T47D (cell line): ENCODE measurements around the gene UBE2D1.
A peak's percentile ranks its signal among the peaks of the same experiment; 100 is the strongest.
"Not testable (repeated sequence)": the region's sequence is repeated elsewhere in the genome, so short reads cannot be mapped to it uniquely, and the experiment has no call there.

ENCODE experiments used
- DNase-seq, 2 experiments: peaks; one replicate each; pipeline versions ENCODE4 v3.0.0 to v3.0.0-alpha.2; 2011 to 2012; ENCODE audit warnings: low read depth in 1 of 2, low spot score in 1 of 2
- JUND ChIP-seq: IDR thresholded peaks from 2 replicates; pipeline ENCODE4 v1.6.1; 2012; ENCODE audit warnings: low read depth
- in situ Hi-C: cut with HindIII; loops from 2 replicates; pipeline ENCODE4 v1.10.0; 2016; ENCODE audit warnings: low sequenced_read_pairs, low pct_unique_long_range_greater_than_20kb

UBE2D1 gene

DNA sequence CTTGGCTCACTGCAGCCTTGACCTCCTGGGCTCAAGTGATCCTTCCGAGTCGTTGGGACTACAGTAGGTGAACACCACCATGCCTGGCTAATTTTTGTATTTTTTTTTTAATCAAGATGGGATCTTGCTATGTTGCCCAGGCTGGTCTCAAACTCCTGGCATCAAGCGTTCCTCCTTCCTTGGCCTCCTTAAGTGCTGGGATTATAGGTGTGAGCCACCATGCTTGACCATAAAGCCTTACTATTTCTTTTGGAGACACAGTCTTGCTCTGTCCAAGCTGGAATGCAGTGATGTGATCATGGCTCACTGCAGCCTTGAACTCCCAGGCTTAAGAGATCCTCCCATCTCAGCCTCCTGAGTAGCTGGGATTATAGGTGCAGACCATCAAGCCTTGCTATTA lies 63.0 kb downstream of the UBE2D1 start:
- no peak for TF ChIP-seq JUND
- no peak for DNase-seq
- in situ Hi-C loops: no loop called here

DNA sequence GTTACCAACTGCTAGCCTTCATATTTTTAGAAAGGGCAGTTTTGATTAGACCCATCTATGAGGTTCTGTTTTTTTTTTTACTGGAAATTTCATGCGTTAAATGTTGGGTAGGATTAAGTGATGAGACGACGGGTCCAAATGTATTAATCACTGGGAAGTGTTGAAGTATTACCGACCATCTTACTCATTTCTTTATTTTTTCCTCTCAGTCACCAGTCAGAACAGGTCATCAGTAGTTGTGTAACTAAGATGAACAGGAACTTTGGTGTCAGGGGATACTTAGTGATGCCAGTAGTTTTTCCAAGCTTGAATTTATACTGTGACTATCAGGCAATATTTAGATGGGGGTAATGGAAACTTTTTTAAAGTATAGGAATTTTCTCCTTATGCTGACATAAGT lies 64.6 kb downstream of the UBE2D1 start:
- no peak for DNase-seq
- in situ Hi-C loops: no loop called here

DNA sequence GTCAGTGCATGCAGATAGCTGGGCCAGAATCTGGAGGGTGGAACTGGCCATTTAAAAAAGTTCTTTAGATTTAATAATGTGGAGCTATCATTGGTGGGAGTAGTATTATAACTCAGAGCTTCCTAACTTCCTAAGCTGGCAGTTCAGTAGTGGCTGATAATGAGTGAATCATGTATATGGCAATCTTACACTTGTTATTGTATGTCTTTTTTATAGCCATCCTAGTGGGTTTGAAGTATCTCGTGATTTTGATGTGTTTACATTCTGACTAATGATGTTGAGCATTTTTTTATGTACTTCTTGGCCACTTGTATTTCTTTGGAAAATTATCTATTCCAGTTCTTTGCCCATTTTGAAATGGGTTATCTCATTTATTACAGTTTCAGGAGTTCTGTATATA lies 65.8 kb downstream of the UBE2D1 start:
- in situ Hi-C loops: no loop called here
- TF ChIP-seq JUND: no peak
- no peak for DNase-seq

More for the DNA sequence above, 64.6 kb downstream of the UBE2D1 start:
- TF ChIP-seq JUND: no peak

DNA sequence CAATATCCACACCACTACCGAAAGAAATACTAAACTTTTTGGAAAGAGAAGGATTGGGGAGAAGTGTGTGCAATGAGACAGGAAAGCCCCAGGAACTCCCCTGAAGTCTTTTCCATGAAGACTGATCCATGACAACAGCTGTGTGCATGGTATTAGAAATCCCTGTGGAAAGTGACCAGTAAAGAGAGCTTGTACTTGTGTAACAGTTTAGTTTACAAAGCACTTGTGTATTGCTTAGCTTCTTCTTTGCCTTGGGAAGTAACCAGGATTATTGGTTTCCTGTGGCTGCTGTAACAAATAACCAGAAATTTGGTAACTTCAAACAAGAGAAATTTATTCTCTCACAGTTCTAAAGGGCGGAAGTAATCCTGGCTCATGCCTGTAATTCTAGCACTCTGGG lies 69.2 kb downstream of the UBE2D1 start:
- no peak for DNase-seq
- TF ChIP-seq JUND: no peak
- in situ Hi-C loops: no loop called here

DNA sequence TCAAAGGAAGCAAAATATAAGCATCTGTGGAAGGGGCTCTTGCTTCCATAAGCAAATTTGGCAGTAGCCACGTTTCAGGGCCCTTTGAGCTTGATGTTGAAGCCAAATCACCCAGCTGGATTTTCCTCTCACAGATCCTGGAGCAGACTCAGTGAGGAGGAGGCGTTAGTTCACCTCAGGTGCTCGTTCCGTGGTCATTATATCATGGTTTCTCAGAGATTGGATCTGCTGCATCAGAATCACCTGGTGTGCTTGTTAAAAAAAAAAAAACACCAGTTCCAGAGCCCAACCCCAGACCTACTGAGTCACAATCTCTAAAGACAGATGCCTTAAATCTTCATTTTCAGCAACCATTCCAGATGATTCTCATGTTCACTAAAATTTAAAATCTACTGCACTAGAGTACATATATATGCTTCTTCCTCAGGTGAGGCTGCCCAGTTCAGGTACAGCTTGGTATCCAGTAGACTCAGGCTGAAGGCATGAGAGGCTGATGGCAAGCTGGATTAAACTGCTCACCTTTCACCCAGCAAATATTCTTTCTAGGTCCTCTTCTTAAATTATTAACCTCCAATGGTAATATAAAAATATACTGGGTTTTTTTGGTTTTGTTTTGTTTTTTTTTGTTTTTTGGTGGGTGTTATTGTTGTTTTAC lies 75.3 kb downstream of the UBE2D1 start:
- in situ Hi-C loops: no loop called here
- no peak for TF ChIP-seq JUND
- no peak for DNase-seq

DNA sequence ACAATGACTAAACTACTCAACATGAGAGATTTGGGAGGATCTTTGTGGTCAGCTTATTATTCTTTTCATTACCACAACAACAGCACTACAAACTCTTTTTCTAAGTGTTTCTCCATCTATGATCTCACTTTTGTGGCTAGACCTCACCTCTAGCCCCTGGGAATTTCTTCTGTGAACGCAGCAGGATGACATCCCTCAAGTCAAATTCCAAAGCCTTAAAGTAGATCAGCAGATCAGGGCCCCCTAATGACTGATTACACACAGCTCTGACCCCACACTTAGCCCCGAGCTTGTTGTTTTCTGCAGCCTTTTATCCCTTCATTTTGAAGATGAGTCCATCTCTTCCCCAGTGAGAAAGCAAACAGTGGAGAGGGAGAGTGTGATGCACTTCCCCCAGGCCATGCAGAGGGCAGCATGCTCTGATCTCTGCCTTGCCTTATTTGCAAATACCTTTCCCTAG lies 77.7 kb downstream of the UBE2D1 start:
- in situ Hi-C loops: no loop called here
- DNase-seq: peak in 1 of 2 experiments; percentile 73
- TF ChIP-seq JUND: no peak

DNA sequence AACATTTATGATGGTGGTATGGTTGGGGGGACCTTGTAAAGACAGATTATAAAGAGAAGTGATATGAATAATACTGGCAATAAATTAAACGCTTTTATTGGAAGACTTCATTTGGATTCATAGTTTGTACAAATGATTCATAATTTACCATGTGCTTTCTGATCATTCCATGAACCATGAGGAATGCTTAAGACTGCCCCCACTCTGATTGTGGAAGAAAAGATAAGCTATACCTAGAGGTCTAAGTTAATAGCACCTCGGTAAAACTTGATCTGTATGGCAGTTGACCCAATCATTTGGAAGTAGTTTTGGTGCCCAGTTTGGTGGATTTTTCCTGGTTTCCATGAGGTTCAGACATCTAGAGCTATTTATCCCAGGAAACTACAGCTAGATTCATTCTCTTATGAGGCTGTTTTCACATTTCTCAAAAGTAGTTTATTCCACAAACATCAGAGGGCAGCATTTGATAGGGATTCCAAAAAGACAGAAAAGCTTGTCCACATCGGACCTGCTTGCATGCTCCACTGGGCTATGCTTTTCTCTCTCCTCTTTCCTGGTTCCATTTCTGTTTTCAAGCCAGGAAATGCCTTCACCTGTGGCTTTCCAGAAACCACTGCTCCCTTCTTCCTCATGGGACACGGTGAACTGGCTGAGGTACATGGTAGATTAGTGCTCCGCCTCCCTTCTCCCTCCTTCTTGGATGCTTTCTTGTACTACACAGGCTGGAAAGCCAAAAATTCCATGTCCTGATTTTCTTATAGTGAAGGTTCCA lies 79.7 kb downstream of the UBE2D1 start:
- DNase-seq: peak; percentile 45 to 88
- TF ChIP-seq JUND: no peak
- in situ Hi-C loops: no loop called here

DNA sequence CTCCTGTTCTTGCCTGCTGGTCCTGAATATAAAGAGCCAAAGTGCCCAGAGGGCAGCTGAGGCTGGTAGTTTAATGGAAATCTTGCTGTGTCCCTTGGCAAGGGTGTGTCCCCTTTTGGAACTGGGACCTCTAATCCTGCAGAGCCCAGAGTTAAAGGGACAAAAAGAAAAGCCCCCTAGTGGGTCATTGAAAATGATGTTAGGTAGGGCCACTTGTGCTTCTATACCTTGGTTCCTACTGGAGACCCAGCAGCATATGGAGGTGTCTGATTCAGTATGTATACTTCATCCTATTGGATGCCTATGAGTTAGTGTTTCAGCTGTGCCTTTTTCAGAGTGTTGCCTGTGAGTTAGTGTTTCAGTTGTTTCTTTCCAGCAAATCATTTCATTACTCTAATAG lies 81.0 kb downstream of the UBE2D1 start:
- TF ChIP-seq JUND: no peak
- no peak for DNase-seq
- in situ Hi-C loops: no loop called here

DNA sequence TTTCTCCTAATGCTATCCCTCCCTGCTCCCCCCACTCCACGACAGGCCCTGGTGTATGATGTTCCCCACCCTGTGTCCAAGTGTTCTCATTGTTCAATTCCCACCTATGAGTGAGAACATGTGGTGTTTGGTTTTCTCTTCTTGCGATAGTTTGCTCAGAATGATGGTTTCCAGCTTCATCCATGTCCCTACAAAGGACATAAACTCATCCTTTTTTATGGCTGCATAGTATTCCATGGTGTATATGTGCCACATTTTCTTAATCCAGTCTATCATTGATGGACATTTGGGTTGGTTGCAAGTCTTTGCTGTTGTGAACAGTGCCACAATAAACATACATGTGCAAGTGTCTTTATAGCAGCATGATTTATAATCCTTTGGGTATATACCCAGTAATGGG lies 83.1 kb downstream of the UBE2D1 start:
- DNase-seq, in situ Hi-C loops: not testable (repeated sequence)
